ENCODE measurements around the gene DDAH2. TPM values are rescaled to one million over a fixed set of nuclear protein-coding genes. Genes with fewer than 3 reads are reported as not detected.
A peak's percentile ranks its signal among the peaks of the same experiment; 100 is the strongest.

DDAH2 gene
- total RNA-seq, 2 experiments from 2014 or later: 6.2 to 6.6 TPM

DNA sequence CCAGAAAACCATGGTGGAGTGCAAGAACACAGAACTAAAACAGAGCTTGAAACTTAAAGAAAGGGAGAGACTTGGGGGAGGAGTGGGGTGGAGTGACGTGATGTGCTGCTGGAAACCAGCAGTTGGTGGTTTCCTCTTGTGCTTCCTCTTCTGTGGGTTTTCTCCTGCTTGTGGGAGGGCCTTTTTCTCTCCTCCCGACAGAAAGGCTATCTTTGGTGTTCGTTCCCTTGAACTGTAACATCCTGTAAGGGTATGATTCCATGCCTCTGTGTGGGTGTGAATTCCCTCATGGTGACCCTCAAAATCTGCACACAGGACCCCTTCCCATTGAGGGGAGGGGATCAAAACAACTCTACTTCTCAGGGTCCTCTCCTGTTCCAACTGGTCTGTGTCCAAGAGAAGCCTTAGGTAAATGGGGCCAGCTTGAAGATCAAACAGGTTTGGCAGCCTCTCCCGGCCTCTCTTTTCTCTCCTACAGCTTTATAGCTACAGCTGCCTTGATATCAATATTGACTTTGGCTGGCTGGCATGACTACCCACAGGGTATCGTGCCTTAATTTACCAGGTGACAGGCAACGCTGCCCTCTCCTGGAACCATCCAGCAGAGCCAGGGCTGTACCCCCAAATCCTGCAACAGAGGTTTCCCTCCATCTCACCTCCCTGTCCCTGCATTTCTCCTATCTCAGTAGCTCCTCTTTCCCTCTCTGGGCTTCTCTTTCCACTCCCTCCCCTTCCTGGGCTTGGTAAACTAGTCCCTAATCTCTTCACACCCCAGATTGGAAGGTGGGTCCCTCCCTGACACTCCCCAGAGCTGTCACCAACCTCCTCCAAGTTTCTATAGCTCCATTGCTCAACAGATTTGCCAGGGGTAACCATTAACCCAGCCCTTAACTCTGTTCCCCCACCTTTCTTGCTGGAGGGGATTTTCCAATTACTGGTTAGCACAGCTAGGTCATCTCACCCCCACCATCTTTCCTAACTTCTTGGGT lies 9.2 kb upstream of the DDAH2 start:
- Mint-ChIP-seq H3K4me3 (peak overlapping the region; percentile 98), H3K27ac (peak overlapping the region; percentile 88), H3K27me3 (no peaks in the 10 kb centered on the region), H3K9me3 (no peaks in the 10 kb centered on the region), H3K36me3 (peaks cover 56% of the 10 kb centered on the region), H3K4me1 (ENCODE audit: low read depth) (peaks cover 61% of the 10 kb centered on the region)
- ChIA-PET POLR2A (interaction anchor here (0.7 to 3.4 kb wide), 16 partner anchors 9 to 1233 kb away, joined by 3 to 15 read pairs (median 4); partner anchors contain the start of genes ABHD16A, ATF6B, DDAH2 and HSPA1A), CTCF (interaction anchor here (0.6 to 8.1 kb wide), 18 partner anchors 9 to 187 kb away, joined by 3 to 67 read pairs (median 4); partner anchors contain the start of genes DDAH2, GPANK1, HSPA1A and HSPA1B)
- DNase-seq: peak; percentile 83
- intact Hi-C loops (cut with micrococcal nuclease): loop anchor here (1.0 to 10.0 kb wide), 12 partner anchors 31 to 1173 kb away; partner anchors contain the start of genes ABHD16A, ATP6V1G2, BAG6 and DXO

DNA sequence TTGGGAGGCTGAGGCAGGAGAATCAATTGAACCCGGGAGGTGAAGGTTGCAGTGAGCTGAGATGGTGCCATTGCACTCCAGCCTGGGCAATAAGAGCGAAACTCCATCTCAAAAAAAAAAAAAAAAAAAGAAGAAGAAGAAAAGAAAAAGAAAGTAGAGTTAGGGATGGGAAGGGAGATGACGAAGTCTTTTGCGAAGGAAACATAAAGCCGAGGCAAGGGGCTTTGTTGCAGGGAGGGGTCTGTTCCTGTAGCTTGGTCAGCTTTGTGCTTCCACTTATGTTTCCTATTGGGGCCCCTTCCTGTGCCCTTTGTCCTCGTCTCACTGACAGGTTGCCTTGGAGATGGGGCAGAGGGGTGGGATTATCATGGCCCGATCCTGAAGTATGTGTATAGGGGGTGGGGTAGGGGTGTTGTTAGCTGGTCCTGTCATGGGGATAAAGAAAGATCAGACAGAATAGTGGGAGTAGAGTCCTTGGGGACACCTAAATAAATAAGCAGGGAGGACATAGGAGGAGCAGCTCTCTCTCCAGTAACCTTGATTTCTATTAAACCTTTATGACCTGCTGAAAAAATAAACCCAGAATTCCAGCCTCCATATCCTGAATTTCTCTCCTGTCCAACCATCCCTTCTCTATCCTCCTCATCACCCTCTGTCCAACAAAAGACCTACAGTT lies 8.4 kb upstream of the DDAH2 start:
- intact Hi-C loops (cut with micrococcal nuclease): loop anchor here (5.0 to 10.0 kb wide), 4 partner anchors 190 to 1173 kb away; partner anchors contain the start of genes ATP6V1G2, DXO, NFKBIL1 and PSMB8
- POLR2A ChIA-PET: interaction anchor here (0.8 to 3.4 kb wide), 11 partner anchors 8 to 1234 kb away, joined by 3 to 15 read pairs (median 6); partner anchors contain the start of genes ABHD16A, ATF6B, DDAH2 and HSPA1A
- peak; percentile 42 for DNase-seq
- H3K4me3 Mint-ChIP-seq: peak overlapping the region; percentile 98
- CTCF ChIA-PET: interaction anchor here (0.6 to 8.1 kb wide), 14 partner anchors 8 to 186 kb away, joined by 3 to 67 read pairs (median 8); partner anchors contain the start of genes DDAH2, GPANK1, LSM2 and VARS1
- peaks cover 63% of the 10 kb centered on the region for H3K4me1 Mint-ChIP-seq (ENCODE audit: low read depth)
- no peaks in the 10 kb centered on the region for H3K9me3 Mint-ChIP-seq
- no peaks in the 10 kb centered on the region for H3K27me3 Mint-ChIP-seq
- peak overlapping the region; percentile 88 for H3K27ac Mint-ChIP-seq
- H3K36me3 Mint-ChIP-seq: peaks cover 52% of the 10 kb centered on the region

DNA sequence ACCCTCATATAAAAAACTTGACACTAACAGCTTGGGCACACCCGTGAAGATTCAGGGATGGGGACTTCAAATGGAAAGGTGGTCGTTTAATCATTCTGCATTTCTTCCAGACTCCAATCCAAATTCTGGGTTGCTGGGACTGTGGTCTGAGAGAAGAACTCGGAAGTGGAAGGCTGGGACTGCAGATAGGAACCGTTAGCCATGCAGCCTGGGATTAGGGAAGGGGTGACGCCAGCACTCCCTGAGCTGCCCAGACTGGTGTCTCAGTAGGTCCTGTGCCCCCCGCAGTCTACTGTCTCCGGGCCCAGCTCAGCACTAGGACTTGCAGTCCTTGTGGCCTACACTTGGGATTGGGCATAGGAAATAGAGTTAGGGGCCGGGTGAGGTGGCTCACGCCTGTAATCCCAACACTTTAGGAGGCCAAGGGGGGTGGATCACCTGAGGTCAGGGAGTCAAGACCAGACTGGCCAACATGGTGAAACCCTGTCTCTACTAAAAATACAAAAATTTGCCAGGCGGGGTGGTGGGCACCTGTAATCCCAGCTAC lies 7.7 kb upstream of the DDAH2 start:
- peak overlapping the region; percentile 88 for H3K27ac Mint-ChIP-seq
- no peaks in the 10 kb centered on the region for H3K27me3 Mint-ChIP-seq
- peak overlapping the region; percentile 98 for H3K4me3 Mint-ChIP-seq
- POLR2A ChIA-PET: interaction anchor here (0.7 to 3.4 kb wide), 6 partner anchors 76 to 99 kb away, joined by 3 to 15 read pairs (median 8); partner anchors contain the start of genes HSPA1A, HSPA1B and HSPA1L
- DNase-seq: no peak
- no peaks in the 10 kb centered on the region for H3K9me3 Mint-ChIP-seq
- H3K4me1 Mint-ChIP-seq (ENCODE audit: low read depth): peaks cover 66% of the 10 kb centered on the region
- intact Hi-C loops (cut with micrococcal nuclease): loop anchor here (5.0 to 10.0 kb wide), 4 partner anchors 190 to 1172 kb away; partner anchors contain the start of genes ATP6V1G2, DXO, NFKBIL1 and PSMB8
- CTCF ChIA-PET: interaction anchor here (1.1 to 8.1 kb wide), 8 partner anchors 34 to 94 kb away, joined by 3 to 67 read pairs (median 7); no protein-coding TSS in a partner anchor
- peaks cover 55% of the 10 kb centered on the region for H3K36me3 Mint-ChIP-seq

DNA sequence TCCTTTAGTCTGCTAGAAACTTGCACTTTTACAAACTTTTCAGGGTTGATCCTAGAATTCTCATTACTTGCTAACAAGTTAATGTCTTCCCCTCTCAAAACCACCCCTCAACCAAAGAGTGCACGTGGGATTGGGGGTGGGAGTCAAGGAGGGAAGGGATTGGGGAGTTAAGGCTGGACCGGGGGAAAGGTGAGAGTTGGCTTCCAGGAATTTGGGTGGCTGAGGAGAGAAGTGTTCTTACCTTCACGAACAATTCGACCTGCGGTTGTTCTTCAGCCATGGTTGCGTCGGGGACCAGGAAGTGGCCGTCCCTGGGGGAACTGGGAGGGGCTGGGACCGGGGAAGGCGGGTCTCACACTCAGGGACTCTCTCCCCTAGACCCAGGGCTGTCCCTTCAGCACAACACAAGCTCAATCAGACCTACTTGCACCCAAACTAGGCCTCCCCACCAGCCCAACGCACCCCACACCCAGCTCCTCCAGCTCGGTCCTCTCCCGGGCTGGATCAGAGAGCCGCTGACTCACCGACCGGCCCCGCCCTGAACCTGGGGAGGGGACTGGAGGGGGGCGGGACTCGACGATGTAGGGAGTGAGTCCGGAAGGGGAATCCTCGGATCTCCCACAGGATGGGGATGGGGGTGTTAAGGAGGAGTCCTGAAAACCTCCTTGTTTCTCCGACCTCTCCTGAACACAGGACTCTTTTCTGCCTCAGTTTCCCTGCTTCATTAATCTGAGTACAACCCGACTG lies 7.1 kb upstream of the DDAH2 start, which contains the start of gene CLIC1:
Gene CLIC1, minus strand, starts transcription at position 510 of the 747 bp plus-strand sequence. Its CDS starts 230 bp downstream, at position 280.
- intact Hi-C loops (cut with micrococcal nuclease): loop anchor here (5.0 to 10.0 kb wide), 4 partner anchors 189 to 1171 kb away; partner anchors contain the start of genes ATP6V1G2, DXO, NFKBIL1 and PSMB8
- CTCF ChIA-PET: interaction anchor here (1.1 to 8.1 kb wide), 4 partner anchors 35 to 94 kb away, joined by 3 to 67 read pairs (median 7); no protein-coding TSS in a partner anchor
- peaks cover 52% of the 10 kb centered on the region for H3K36me3 Mint-ChIP-seq

DNA sequence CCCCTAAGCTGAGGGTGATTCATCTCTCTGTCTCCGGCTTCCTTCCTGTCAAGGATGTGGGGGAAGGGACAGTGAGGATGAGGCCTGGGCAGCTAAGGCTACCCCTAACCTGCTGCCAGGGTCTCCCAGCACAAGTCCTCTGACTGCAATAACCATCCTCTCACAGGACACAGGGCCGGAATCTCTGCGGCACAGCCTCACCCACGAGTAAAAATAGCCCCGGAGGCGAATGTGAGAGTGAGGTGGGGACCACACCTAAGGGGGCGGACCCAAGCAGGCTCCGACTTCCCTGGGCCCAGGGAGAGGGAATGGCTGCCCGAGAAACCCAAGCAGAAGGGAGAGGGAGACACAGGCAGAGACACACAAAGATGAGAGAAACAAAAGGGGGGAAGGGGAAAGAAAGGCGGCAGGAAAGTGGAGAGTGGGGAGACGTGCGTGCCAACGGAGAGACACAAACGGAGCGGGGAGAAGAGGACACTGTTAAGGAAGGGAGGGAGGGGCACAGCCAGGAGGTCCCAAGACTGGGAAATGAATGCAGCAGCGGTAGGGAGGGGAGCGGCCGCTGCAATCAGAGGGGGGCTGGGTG lies 5.8 kb upstream of the DDAH2 start:
- intact Hi-C loops (cut with micrococcal nuclease): loop anchor here (5.0 to 10.0 kb wide), 4 partner anchors 188 to 1170 kb away; partner anchors contain the start of genes ATP6V1G2, DXO, NFKBIL1 and PSMB8
- ChIA-PET CTCF (interaction anchor here (1.3 to 8.1 kb wide), 4 partner anchors 36 to 95 kb away, joined by 3 to 67 read pairs (median 7); partner anchors contain the start of gene LY6G5C), POLR2A (interaction anchor here (0.6 to 3.0 kb wide), 7 partner anchors 49 to 194 kb away, joined by 3 to 15 read pairs (median 3); partner anchors contain the start of genes DDX39B, HSPA1B and LSM2)
- peaks cover 50% of the 10 kb centered on the region for H3K36me3 Mint-ChIP-seq
- DNase-seq: peak; percentile 76
- peak overlapping the region; percentile 88 for H3K27ac Mint-ChIP-seq
- H3K9me3 Mint-ChIP-seq: no peaks in the 10 kb centered on the region
- peak overlapping the region; percentile 98 for H3K4me3 Mint-ChIP-seq
- H3K27me3 Mint-ChIP-seq: no peaks in the 10 kb centered on the region
- peaks cover 65% of the 10 kb centered on the region for H3K4me1 Mint-ChIP-seq (ENCODE audit: low read depth)

More for the DNA sequence above, 7.1 kb upstream of the DDAH2 start, which contains the start of gene CLIC1:
- peak within 1 kb of the TSS; percentile 88 for H3K27ac Mint-ChIP-seq
- H3K9me3 Mint-ChIP-seq: no peaks in the 10 kb centered on the region
- peak; percentile 91 for DNase-seq
- no peaks in the 10 kb centered on the region for H3K27me3 Mint-ChIP-seq
- POLR2A ChIA-PET: interaction anchor here (0.6 to 3.4 kb wide), 8 partner anchors 10 to 94 kb away, joined by 3 to 15 read pairs (median 3); partner anchors contain the start of genes GPANK1 and HSPA1B
- H3K4me3 Mint-ChIP-seq: peak within 1 kb of the TSS; percentile 98
- H3K4me1 Mint-ChIP-seq (ENCODE audit: low read depth): peaks cover 64% of the 10 kb centered on the region

DNA sequence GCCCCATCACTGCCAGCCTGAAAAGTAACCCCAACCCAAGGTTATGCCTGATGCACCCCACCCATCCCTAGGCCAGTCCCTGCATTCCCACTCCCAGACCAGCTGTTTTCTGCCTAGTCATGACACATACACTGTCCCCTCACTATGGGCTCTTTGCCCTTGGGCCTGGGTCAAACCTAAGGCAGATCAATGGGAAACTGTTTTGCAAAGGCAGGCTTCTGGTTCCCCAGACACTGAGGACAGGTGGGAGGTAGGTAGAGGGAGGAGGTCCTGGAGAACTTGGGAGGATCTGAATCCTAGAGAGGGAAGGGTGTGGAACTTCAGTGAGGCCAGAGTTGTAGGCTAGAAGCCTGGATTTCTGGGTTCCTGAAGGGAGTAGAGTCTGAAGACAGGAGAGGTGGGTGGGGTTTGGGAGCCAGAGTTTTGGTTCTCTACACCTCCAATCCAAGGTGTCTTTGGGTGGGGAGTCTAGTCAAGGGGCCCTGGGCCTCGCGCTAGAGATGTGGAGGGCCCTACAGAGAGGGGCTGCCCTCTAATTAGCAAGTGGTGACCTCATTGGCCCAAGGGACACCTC lies 5.2 kb upstream of the DDAH2 start:
- DNase-seq: no peak
- intact Hi-C loops (cut with micrococcal nuclease): loop anchor here (10.0 kb wide), 2 partner anchors 240 to 1170 kb away; partner anchors contain the start of gene DXO
- Mint-ChIP-seq H3K36me3 (peaks cover 49% of the 10 kb centered on the region), H3K27ac (peak overlapping the region; percentile 88), H3K4me3 (peak overlapping the region; percentile 98), H3K27me3 (no peaks in the 10 kb centered on the region), H3K4me1 (ENCODE audit: low read depth) (peaks cover 64% of the 10 kb centered on the region), H3K9me3 (no peaks in the 10 kb centered on the region)
- CTCF ChIA-PET: interaction anchor here (0.6 to 8.1 kb wide), 3 partner anchors 37 to 461 kb away, joined by 3 to 67 read pairs (median 3); partner anchors contain the start of gene LY6G5C
- POLR2A ChIA-PET: interaction anchor here (0.7 to 3.0 kb wide), 4 partner anchors 73 to 193 kb away, joined by 3 to 15 read pairs (median 3); partner anchors contain the start of genes DDX39B, HSPA1B and LSM2

DNA sequence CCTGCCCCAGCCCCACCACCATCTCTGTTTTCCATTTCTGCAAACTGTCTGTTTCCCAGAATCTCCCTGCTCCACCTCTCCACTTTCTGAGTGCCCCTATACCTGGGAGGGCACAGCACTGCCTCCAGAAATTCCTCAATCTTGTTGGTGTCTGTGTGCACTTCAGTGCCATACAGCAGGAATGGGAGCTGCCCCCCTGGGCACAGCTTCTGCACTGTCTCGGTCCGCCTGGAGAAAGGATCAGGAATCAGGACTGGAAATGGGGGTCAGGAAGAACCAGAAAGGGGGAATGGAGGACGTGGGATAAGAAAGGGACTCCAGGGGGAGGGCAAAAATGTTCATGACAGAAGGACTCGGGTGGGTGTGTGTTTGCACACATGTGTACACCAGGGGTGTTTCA lies 4.6 kb upstream of the DDAH2 start:
- no peaks in the 10 kb centered on the region for H3K27me3 Mint-ChIP-seq
- peaks cover 64% of the 10 kb centered on the region for H3K4me1 Mint-ChIP-seq (ENCODE audit: low read depth)
- POLR2A ChIA-PET: interaction anchor here (1.1 kb wide), 1 partner anchor 81 kb away, joined by 4 read pairs; the partner anchor contains the start of gene BAG6
- peak overlapping the region; percentile 88 for H3K27ac Mint-ChIP-seq
- H3K36me3 Mint-ChIP-seq: peaks cover 51% of the 10 kb centered on the region
- H3K9me3 Mint-ChIP-seq: no peaks in the 10 kb centered on the region
- peak overlapping the region; percentile 98 for H3K4me3 Mint-ChIP-seq
- intact Hi-C loops (cut with micrococcal nuclease): loop anchor here (10.0 kb wide), 2 partner anchors 241 to 1169 kb away; partner anchors contain the start of gene DXO
- no peak for DNase-seq
- CTCF ChIA-PET: interaction anchor here (0.6 to 8.1 kb wide), 3 partner anchors 36 to 462 kb away, joined by 3 to 67 read pairs (median 6); no protein-coding TSS in a partner anchor

DNA sequence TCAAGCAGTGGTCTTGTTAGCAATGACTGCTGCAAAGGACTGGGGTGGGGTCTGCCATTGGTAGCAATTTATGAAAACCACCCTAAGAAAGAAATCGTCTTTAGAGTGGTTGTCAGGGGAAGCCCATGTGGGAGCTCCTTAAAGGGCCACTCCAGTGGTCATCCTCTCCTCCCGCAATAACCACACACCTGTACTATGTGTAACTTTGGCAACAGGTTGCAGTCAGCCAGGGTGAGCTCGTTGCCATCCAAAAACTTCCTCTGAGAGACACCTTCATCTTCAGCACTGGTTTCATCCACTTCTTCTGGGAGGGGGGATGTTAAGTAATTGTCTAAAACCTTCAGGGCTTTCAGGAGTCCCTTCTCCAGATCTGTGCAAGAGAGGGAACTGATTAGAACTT lies 2.9 kb upstream of the DDAH2 start:
- Mint-ChIP-seq H3K4me1 (ENCODE audit: low read depth) (peaks cover 59% of the 10 kb centered on the region), H3K27me3 (no peaks in the 10 kb centered on the region), H3K4me3 (no peak overlapping the region), H3K27ac (no peak overlapping the region), H3K36me3 (peaks cover 51% of the 10 kb centered on the region), H3K9me3 (no peaks in the 10 kb centered on the region)
- intact Hi-C loops (cut with micrococcal nuclease): loop anchor here (10.0 kb wide), 2 partner anchors 243 to 1167 kb away; partner anchors contain the start of gene DXO
- CTCF ChIA-PET: interaction anchor here (1.4 to 3.6 kb wide), 4 partner anchors 38 to 99 kb away, joined by 5 to 30 read pairs (median 17); partner anchors contain the start of gene LY6G5C
- POLR2A ChIA-PET: interaction anchor here (1.1 to 1.2 kb wide), 2 partner anchors 91 to 131 kb away, joined by 3 to 5 read pairs; no protein-coding TSS in a partner anchor
- no peak for DNase-seq

DNA sequence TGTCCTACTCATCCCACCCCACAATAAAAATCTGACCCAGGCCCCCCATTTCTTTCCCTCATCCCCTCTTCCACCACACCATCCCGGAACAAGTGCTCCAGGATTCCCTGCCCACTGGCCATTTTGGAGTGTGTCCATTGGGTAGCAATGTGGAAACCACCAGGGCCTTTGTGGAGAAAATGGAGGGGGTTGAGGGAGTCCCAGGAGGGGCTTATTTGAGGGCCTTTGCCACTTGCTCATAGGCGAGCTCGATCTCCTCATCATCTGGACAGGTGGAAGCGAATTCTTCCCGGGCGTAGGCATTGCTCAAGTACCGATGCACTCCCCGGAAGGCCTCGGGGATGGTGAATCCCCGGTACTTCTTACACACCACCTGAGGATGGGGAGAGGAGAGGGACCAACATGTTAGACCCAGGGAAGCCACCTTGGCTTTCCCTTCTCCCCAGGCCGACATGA lies 1.6 kb upstream of the DDAH2 start:
- Mint-ChIP-seq H3K27ac (peak overlapping the region; percentile 10), H3K9me3 (no peaks in the 10 kb centered on the region), H3K4me1 (ENCODE audit: low read depth) (peaks cover 67% of the 10 kb centered on the region), H3K4me3 (no peak overlapping the region), H3K36me3 (peaks cover 46% of the 10 kb centered on the region), H3K27me3 (no peaks in the 10 kb centered on the region)
- intact Hi-C loops (cut with micrococcal nuclease): loop anchor here (10.0 kb wide), 2 partner anchors 244 to 1166 kb away; partner anchors contain the start of gene DXO
- POLR2A ChIA-PET: interaction anchor here (1.5 to 2.5 kb wide), 2 partner anchors 8 to 104 kb away, joined by 5 to 11 read pairs; partner anchors contain the start of gene MSH5
- CTCF ChIA-PET: interaction anchor here (1.0 to 4.2 kb wide), 13 partner anchors 9 to 161 kb away, joined by 4 to 40 read pairs (median 6); partner anchors contain the start of genes ABHD16A, HSPA1A, HSPA1L and LSM2
- no peak for DNase-seq

All from activated CD4-positive, alpha-beta memory T cell treated with anti-CD3 and anti-CD28 coated beads for 36 hours (primary cell).